Measurements from ENCODE around the gene MRPL52.
A peak's percentile ranks its signal among the peaks of the same experiment; 100 is the strongest.
"Not testable (repeated sequence)": the region's sequence is repeated elsewhere in the genome, so short reads cannot be mapped to it uniquely, and the experiment has no call there.

Gene MRPL52

GRCh38 chr14:22812744-22813143 is 16.9 kb upstream of the MRPL52 start:
- DNase-seq: peak; percentile 71

DNA sequence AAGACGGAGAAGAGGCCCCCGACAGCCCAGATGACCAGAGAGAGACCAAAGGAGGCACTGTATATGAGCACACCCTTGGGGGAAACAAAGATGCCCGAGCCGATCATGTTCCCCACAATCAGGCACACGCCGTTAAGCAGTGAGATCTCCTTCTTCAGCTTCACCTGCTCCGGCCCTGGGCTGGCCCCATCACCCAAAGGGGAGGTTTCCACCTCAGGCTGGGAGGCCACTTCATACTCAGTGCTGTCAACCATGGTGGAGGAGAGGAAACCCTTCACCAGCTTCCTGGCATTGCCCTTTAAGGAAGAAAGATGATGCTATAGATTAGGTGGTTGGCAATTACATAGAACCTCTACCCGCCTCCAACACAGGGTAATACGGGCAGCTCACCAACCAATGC is 16.5 kb upstream of the MRPL52 start:
- no peak for DNase-seq

DNA sequence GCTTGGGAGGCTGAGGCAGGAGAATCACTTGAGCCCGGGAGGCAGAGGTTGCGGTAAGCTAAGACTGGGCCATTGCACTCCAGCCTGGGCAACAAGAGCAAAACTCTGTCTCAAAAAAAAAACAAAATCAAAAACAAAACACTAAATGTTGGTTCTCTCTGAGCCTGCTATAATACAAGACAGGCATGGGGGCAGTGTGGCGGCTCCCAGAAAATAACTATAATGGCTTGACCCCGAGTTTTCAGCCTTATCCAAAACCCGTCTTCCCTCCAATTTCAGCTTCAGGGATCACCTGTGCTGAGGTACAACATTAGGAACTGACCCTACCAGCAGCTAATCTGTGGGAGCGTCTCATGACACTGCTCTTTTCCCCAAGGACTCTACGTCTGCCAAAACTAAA is 15.3 kb upstream of the MRPL52 start:
- no peak for DNase-seq

DNA sequence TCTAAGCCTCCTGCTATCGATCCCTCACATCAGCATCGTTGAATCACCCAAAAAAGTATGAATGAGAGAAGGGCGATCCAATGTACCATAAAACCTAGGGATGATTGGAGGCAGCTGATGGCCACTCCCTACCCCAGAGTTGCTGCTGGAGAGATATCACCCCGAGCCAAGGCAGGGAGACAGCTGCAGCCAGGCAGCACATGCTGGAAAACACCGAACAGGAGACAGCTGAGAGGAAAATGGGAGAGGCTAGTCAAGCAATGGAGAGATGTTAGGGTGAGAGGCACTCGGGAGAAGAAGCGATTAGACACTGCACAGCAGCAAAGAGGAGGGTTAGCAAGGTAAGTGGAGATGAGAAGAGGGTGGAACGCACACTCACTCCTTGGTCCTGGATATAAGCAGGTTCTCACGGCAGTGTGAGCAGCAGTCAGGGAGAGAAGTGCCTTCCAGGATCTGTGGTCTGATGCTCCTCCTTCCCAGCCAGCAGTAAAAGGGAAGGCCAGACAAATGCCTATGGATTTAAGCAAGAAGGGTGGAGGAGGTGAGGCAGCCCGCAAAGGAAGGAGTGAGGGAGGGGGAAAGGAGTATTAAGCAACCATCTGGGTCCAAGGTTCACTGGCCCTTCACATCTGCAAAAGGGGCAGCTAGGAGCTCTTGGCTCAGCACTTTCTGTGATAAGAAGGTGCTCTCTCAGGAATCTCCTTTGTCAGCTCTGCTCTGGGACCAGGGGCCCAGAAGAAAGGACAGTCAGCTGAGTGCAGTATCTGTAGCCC is 14.6 kb upstream of the MRPL52 start, which contains the start of gene SLC7A7:
Gene SLC7A7 (minus strand): TSS at position 495 of the 773 bp plus-strand sequence. CDS start 2,037 bp downstream, outside the sequence.
- DNase-seq: peak; percentile 80

DNA sequence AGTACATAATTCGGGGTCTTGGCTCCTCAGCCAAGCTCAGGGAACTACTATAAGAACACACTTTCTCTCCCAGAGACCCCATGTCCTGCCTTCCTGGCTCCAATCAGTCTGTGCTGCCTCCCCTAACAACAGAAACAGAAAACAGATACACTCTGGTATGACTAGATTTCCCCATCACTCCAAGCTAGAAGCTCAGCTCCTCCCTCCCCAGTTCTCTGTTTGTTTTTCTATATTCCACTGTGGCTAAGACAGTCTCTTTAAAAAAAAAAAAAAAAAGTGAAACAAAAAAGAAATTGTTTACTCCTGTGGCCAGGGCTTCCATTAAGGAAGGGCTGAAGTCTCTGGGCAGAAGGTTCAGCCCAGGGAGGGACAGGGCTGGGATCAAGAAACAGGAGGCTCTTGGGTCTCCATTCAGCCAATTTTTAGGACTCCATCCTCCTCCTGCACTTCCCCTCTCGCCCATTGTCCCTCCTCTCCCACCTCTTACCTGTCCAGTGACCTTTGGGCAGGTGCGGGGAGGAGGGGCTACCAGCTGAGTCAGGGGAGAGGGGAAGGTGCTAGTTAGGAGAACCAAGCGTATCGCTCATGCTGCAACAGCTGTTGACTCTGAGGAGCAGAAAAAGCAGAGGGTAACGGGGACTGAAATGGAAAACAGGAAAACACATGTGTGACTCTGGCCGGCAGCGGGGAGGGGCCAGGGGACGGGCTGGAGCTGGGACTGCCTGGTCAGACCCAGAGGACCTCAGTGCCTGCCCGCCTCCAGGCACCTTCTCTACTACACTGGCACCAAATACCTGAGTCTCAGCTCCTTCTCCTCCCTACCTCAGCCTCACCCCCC is 10.3 kb upstream of the MRPL52 start:
- DNase-seq: peak; percentile 88

DNA sequence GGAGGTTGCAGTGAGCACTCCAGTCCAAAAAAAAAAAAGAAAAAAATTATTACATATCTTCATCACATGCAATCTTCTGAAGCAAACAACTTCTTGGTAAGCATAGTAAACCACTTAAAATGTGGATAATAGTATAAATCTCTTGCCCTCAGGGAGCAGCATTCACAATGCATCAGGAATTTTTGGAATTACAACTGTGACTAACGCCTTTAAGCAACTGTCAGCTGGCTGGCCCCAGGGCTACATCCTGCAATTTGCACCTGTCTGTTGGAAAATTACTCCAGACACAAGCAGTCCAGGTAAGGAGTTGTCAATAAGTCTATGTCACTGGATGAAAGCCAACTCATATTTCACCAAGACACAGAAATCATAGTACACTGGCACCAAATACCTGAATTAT is 9.0 kb upstream of the MRPL52 start:
- peak; percentile 89 for DNase-seq

DNA sequence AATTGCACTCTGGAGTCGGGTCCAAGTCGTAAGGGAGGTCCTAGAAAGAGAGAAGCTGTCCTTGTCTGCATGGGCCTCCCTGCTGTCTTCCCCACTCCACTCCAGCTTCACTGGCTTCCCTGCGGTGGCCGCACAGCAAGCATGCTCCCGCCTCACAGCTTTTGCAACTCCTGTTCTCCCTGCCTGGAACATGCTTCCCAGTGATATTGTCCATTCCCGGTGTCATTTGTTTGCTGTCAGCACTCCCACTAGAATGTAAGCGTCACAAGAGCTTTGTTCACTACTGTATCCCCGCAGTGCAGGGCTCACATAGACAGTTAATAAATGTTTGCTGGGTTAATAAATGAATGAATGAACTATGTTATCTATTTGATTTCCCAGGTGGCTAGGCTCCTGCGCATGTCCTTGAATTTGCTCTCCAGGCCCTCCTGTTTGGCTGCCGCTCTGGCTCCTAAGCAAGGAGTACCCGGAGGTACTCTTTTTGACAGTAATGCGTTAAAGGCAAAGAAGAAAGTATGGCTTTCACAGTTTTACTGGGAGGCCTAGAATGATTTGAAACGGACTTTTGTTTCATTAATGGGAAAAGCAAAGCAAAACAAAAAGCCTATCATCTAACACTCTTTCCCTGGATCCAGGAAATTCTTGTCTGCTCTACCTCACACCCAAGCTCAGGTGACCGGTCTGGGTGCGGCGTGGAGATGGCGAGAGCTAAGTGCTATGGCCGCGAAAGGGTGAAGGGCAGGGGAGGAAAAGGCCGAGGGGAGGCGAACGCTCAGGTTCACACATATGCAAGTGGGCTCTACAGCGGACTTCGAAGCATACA is 8.3 kb upstream of the MRPL52 start:
- peak; percentile 90 for DNase-seq

GRCh38 chr14:22822016-22822570 is 7.6 kb upstream of the MRPL52 start:
- DNase-seq: peak; percentile 80

DNA sequence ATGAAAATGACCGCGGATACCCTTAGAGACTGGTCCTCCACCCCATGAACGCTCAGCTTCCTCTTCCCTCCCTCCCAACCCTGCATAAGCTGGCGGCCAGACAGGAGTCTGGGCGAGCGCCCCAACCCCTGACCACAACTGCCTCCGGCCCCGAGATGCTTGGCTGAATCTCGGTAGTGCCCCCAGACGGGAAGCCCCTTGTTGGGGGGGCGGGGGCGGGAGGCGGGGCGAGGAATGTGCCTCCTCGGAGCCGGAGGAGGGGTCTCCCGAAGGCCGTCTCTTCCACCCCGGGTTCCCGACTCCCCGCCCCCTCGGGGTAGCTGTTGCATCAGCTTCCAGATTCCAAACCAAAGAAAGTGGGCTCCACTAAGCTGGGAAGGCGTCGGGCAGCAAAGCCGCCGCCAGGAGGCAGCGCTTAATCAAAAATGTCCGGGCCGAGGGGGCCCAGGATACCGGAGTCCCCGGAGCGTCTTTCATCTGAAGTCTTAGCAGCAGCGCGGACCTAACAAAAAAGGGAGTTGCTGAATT is 7.1 kb upstream of the MRPL52 start:
- DNase-seq: peak; percentile 98

DNA sequence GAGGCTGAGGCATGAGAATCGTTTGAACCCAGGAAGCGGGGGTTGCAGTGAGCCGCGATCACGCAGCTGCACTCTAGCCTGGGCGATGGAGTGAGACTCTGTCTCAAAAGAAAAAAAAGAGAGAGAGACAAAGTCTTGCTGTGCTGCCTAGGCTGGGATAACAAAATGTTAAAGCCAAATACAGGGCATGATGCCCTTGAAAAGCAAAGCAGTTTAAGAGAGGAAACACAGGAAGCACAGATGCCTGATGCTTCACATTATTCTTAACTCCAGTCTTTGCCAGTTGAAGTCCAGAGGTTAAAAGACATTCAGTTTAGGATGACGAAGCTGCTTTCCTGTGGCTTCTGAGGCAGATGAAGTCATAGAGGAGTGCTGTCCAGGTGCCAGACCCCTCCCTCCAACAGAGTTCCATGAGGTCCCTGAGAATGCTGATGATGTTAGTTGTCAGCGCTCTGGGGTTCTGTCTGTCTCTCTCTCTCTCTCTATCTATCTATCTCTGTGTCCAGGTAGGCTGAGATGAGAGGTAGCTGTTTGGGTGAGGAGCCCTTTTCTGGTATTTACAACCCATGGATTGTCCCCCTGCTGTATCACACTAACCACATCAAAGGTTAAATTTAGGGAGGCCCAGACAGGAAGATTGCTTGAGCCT is 4.9 kb upstream of the MRPL52 start:
- peak; percentile 96 for DNase-seq

GRCh38 chr14:22829076-22829660 is 519 bp upstream of the MRPL52 start:
- not testable (repeated sequence) for DNase-seq

DNA sequence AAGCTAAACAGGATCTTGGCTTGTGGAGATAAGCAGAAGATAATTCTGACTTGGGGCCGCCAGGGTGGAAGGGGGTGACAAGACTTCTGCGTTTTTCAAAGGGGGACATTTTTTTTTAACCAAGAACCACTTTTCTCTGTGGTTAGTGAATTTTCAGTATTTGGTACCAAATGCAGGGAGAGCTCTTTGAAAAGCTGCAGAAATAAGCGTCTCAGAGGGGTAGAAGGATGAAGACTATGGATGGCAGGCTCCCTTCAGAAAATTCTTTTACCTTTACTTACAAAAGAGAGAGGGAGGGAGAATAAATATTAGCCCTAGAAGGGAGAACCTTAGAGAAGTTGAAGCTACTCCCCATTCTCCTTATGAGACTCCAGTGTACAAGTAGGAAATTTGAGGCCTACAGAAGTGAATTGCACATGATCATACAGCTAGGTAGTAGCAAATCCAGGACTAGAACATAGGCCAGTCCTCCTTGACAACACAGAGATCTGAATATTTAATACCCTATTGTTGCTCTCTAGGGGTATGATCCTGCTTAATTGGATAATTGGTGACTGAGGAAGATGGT is 840 bp downstream of the MRPL52 start:
- no peak for DNase-seq

- peak; percentile 42 for DNase-seq
These were observed 5.8 kb downstream of the MRPL52 start for GRCh38 chr14:22835505-22835904.

DNA sequence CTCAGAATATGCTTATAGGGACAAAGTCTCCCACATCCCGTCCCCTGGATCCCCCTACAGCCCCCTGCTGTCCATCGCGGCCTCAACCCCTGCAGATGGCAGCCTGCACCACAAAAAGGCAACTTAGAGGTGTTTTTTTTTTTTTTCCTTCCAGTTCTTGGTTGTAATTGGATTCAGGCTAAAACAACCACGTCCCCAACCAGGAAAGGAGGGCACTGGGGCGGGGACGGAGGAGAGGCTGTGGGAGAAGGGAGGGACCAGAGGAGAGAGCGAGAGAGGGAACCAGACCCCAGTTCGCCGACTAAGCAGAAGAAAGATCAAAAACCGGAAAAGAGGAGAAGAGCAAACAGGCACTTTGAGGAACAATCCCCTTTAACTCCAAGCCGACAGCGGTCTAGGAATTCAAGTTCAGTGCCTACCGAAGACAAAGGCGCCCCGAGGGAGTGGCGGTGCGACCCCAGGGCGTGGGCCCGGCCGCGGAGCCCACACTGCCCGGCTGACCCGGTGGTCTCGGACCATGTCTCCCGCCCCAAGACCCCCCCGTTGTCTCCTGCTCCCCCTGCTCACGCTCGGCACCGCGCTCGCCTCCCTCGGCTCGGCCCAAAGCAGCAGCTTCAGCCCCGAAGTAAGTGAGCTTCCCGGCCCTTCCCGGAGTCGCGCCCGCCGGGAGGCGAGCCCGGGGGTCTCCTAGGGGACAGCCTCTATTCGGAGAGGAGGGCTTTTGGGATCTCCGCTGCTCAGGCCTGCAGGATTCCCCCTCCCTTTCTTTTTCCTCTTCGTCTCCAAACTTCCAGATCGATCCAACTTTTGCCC is 6.8 kb downstream of the MRPL52 start, which contains the start of gene MMP14:
Gene MMP14 (plus strand): TSS at position 285 of the 813 bp plus-strand sequence. CDS start 233 bp downstream, at position 518.
- DNase-seq: peak; percentile 92

GRCh38 chr14:22837114-22837749 is 7.5 kb downstream of the MRPL52 start:
- DNase-seq: no peak

- DNase-seq: no peak
These were observed 8.3 kb downstream of the MRPL52 start for GRCh38 chr14:22837750-22838538.

DNA sequence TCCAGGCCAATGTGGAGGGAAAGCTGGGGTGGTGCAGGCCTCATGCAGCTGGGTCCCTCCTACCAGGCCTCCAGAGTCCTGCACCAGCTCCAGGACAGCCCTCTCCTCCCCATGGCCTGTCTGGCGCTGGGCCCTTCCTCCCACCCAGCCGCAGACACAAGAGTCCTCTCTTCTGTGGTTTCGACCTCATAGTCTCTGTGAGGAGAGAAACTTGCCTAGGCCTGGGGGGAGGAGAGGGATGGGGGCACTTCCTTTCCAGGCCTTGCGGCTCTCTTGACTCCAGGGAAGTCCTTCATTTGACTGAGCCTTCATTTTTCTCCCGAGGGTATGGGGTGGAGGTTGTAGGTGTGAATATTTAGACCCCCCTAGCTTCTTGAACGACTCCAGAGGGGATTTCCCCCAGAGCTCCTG is 8.9 kb downstream of the MRPL52 start:
- DNase-seq: peak; percentile 70

GRCh38 chr14:22839159-22839779 is 9.6 kb downstream of the MRPL52 start:
- peak; percentile 67 for DNase-seq
